HFFc6 (cell line): ENCODE data around the gene TAF11. TPM values are rescaled to one million over a fixed set of nuclear protein-coding genes. Genes with fewer than 3 reads are reported as not detected.
"Not testable (repeated sequence)": the region's sequence is repeated elsewhere in the genome, so short reads cannot be mapped to it uniquely, and the experiment has no call there.

Experiments used
- DNase-seq: peaks from one replicate; pipeline ENCODE4 v3.0.0-alpha.2; 2018
- H3K27ac Mint-ChIP-seq: 2 replicates; pipeline ENCODE4 v1.8.0; 2020; ENCODE audit warnings: mild to moderate bottlenecking, mixed read lengths
- H3K27me3 Mint-ChIP-seq: 2 replicates; pipeline ENCODE4 v1.8.0; 2021; ENCODE audit warnings: mild to moderate bottlenecking, moderate library complexity, mixed read lengths; ENCODE audit not compliant: insufficient read depth
- H3K36me3 Mint-ChIP-seq: 2 replicates; pipeline ENCODE4 v1.8.0; 2021; ENCODE audit warnings: low read depth, mixed read lengths
- H3K4me1 Mint-ChIP-seq: 2 replicates; pipeline ENCODE4 v1.8.0; 2020; ENCODE audit warnings: low read depth, mixed read lengths
- H3K4me3 Mint-ChIP-seq: 2 replicates; pipeline ENCODE4 v1.8.0; 2020; ENCODE audit warnings: mild to moderate bottlenecking, moderate library complexity, mixed read lengths
- H3K9me3 Mint-ChIP-seq: 2 replicates; pipeline ENCODE4 v1.8.0; 2020; ENCODE audit warnings: mild to moderate bottlenecking, mixed read lengths
- long read RNA-seq: library from polyadenylated mRNA; unstranded; transcript quantifications from one replicate; pipeline ENCODE4 v2.0.0, GENCODE V29; 2019
- total RNA-seq, 6 experiments: library from RNA; stranded (reverse); fragmentation: NEBNext Ultra II Directional; extraction: Animal tissue kit (Norgen Biotek cat#: 25700); gene quantifications; 2 replicates in 1 of 6; 3 replicates in 5 of 6; pipeline ENCODE4 v1.2.3, GENCODE V29; 2021
- TF ChIP-seq, protein P1 (sequence below): fragments of 200-600 bp; sonication (generic); IDR thresholded peaks from 2 replicates; pipeline ENCODE4 v1.5.0; 2021; ENCODE audit warnings: antibody characterized with exemption, mild to moderate bottlenecking

TAF11 gene, protein sequence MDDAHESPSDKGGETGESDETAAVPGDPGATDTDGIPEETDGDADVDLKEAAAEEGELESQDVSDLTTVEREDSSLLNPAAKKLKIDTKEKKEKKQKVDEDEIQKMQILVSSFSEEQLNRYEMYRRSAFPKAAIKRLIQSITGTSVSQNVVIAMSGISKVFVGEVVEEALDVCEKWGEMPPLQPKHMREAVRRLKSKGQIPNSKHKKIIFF
- total RNA-seq, result 10 to 100 TPM; 15.2 to 19.0 (median 16.1) TPM
- long read RNA-seq, transcript TAF11-201 (5 exons, 1,580 nt), result major isoform, 21 of 24 reads
- long read RNA-seq, partial matches to known transcripts, result 2 of 24 reads
- long read RNA-seq, other reads (novel, unspliced or antisense), result 1 of 24 reads

GRCh38 chr6:34887753-34888513 is at the start of gene TAF11:
Gene TAF11, minus strand, starts transcription at chr6:34888042. Its CDS starts 85 bp downstream, at chr6:34887957.
- Mint-ChIP-seq H3K27ac (peak within 1 kb of the TSS; percentile 100), H3K4me3 (peak within 1 kb of the TSS; percentile 100), H3K36me3 (peaks cover 30% of the 10 kb centered on the region), H3K27me3 (peaks cover 2% of the 10 kb centered on the region), H3K9me3 (no peaks in the 10 kb centered on the region), H3K4me1 (peaks cover 34% of the 10 kb centered on the region)
- DNase-seq, result peak; percentile 91
- TF ChIP-seq, protein P1, sequence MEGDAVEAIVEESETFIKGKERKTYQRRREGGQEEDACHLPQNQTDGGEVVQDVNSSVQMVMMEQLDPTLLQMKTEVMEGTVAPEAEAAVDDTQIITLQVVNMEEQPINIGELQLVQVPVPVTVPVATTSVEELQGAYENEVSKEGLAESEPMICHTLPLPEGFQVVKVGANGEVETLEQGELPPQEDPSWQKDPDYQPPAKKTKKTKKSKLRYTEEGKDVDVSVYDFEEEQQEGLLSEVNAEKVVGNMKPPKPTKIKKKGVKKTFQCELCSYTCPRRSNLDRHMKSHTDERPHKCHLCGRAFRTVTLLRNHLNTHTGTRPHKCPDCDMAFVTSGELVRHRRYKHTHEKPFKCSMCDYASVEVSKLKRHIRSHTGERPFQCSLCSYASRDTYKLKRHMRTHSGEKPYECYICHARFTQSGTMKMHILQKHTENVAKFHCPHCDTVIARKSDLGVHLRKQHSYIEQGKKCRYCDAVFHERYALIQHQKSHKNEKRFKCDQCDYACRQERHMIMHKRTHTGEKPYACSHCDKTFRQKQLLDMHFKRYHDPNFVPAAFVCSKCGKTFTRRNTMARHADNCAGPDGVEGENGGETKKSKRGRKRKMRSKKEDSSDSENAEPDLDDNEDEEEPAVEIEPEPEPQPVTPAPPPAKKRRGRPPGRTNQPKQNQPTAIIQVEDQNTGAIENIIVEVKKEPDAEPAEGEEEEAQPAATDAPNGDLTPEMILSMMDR, result no peak

- no peak for DNase-seq
- Mint-ChIP-seq H3K4me3 (no peak overlapping the region), H3K27me3 (no peaks in the 10 kb centered on the region; the same call in 1 of the 2 replicates), H3K27ac (no peak overlapping the region), H3K9me3 (no peaks in the 10 kb centered on the region), H3K4me1 (peaks cover 7% of the 10 kb centered on the region), H3K36me3 (no peaks in the 10 kb centered on the region; the same call in 1 of the 2 replicates)
- TF ChIP-seq, protein P1, result no peak
Measured at GRCh38 chr6:34934516-34934915, 46.7 kb upstream of the TAF11 start.

DNA sequence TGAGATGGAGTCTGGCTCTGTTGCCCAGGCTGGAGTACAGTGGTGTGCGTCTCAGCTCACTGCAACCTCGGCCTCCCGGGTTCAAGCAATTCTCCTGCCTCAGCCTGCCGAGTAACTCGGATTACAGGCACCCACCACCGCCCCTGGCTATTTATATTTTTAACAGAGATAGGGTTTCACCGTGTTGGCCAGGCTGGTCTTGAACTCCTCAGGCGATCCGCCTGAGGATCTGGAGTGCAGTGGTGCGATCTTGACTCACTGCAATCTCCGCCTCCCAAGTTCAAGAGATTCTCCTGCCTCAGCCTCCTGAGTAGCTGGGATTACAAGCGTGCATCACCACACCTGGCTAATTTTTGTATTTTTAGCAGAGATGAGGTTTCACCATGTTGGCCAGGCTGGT is 44.4 kb upstream of the TAF11 start:
- not testable (repeated sequence) for H3K27ac Mint-ChIP-seq, H3K27me3 Mint-ChIP-seq, DNase-seq, H3K4me1 Mint-ChIP-seq, H3K36me3 Mint-ChIP-seq, H3K4me3 Mint-ChIP-seq, H3K9me3 Mint-ChIP-seq

GRCh38 chr6:34930221-34930620 is 42.4 kb upstream of the TAF11 start:
- peaks cover 30% of the 10 kb centered on the region for H3K4me1 Mint-ChIP-seq
- H3K36me3 Mint-ChIP-seq, result no peaks in the 10 kb centered on the region; the same call in 1 of the 2 replicates
- H3K27me3 Mint-ChIP-seq, result no peaks in the 10 kb centered on the region; the same call in none of the 2 replicates
- TF ChIP-seq, protein P1, result no peak
- H3K9me3 Mint-ChIP-seq, result no peaks in the 10 kb centered on the region
- no peak overlapping the region for H3K4me3 Mint-ChIP-seq
- H3K27ac Mint-ChIP-seq, result no peak overlapping the region
- DNase-seq, result no peak

- no peak for DNase-seq
- peaks cover 31% of the 10 kb centered on the region for H3K4me1 Mint-ChIP-seq
- TF ChIP-seq, protein P1, result no peak
- H3K9me3 Mint-ChIP-seq, result no peaks in the 10 kb centered on the region
- H3K27me3 Mint-ChIP-seq, result no peaks in the 10 kb centered on the region; the same call in none of the 2 replicates
- no peak overlapping the region for H3K4me3 Mint-ChIP-seq
- H3K36me3 Mint-ChIP-seq, result no peaks in the 10 kb centered on the region; the same call in 1 of the 2 replicates
- H3K27ac Mint-ChIP-seq, result no peak overlapping the region
Measured at GRCh38 chr6:34929241-34929978, 41.6 kb upstream of the TAF11 start.
